ENCODE data around the gene OGT.
"Not testable (repeated sequence)": the region's sequence is repeated elsewhere in the genome, so short reads cannot be mapped to it uniquely, and the experiment has no call there.

OGT gene

DNA sequence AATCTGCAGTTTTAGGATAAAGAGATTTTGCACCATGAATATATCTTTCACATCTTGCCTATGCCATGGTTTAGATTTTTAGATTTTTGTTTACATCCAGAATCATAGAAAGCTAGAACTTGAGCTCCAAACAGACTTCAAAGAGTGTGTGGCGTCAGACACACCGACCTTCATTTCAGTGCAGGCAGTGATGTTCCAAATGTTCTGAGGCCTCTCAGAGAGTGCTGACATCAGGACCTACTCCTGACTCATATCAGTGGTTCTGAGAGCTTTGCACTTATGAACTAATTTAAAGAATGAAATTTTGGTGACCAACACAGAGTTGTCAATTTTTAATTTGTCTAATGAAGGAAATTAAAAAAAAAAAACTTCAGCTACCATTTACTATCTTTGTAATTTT lies 67.1 kb downstream of the OGT start:
- DNase-seq: no peak

DNA sequence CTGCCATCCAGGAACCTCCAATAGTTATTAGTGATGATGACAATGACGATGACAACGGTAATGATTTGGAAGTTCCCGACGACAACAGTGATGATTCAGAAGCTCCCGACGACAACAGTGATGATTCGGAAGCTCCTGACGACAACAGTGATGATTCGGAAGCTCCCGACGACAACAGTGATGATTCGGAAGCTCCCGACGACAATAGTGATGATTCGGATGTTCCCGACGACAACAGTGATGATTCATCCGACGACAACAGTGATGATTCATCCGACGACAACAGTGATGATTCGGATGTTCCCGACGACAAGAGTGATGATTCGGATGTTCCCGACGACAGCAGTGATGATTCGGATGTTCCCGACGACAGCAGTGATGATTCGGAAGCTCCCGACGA lies 70.7 kb downstream of the OGT start:
- DNase-seq: no peak

DNA sequence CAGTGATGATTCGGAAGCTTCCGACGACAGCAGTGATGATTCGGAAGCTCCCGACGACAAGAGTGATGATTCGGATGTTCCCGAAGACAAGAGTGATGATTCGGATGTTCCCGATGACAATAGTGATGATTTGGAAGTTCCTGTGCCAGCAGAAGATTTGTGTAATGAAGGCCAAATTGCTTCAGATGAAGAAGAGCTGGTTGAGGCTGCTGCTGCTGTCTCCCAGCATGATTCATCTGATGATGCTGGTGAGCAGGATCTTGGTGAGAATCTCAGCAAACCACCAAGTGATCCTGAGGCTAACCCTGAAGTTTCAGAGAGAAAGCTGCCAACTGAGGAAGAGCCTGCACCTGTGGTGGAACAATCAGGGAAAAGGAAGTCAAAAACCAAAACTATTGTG lies 71.2 kb downstream of the OGT start:
- DNase-seq: no peak

DNA sequence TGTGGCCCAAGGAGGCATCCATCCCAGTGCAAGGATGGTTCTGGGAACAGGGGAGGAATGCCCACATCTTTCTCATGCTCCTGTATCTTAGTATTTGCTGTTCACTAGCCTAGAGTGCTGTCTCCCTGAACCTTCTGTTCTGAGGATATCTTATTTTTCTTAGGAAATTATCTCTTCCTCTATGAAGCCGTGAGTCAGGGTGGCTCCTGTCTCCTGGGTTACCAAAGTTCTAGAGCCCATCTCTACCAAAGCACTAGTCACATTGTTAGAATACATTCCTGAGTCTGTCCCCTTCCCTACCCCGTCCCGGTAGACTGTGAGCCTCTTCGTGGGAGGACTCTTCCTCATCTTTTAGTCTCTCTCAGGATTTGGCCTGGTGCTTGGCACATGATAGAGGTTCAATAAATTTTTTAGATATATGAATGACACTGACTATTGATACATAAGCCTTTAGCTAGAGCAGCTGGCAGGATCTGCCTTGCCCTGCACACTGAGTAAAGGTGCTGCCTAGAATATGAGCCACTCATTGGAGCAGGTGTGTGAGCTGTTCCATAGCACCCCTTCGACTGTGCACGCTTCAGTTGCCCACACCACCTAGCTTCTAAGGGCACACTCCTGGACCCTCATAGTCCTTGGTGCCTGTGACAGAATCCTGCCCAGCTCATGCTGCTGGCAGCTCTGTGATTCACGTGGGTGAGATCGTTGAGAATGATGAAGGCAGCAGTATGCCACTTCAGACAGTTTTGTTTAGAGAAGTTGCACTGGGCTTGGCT lies 72.1 kb downstream of the OGT start:
- DNase-seq: no peak

DNA sequence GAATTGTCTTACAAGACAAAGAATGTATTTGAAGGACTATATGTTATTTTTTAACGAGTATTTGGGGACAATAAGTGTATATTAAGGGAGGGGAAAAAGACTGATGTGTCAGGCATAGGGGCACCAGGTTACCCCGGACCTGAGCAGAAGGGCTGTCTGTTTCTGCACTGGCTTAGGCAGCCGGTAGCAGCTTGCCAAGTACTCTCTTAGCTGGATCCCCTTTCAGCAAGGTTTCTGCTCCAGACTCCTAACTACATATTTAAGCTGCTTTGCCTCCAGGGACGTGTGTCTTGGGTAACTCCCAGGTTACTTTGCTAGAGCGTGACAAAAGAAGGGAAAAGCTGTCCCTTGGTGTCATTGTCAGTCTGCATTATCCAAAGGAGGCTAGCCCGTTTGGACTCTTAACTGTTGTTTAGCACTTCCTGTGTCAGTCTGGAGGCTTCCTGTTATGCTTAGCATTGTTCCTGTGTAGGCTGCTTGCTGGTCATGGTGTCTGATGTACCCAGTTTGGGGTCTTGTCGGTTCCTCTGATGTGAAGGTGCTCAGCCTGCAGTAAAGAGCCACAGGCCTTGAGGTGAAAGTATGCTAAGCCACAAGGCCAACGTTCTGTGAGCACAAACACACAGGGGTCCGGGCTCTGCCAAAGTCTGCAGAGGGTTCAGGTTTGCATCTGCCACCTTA lies 73.8 kb downstream of the OGT start:
- DNase-seq: peak; percentile 46

DNA sequence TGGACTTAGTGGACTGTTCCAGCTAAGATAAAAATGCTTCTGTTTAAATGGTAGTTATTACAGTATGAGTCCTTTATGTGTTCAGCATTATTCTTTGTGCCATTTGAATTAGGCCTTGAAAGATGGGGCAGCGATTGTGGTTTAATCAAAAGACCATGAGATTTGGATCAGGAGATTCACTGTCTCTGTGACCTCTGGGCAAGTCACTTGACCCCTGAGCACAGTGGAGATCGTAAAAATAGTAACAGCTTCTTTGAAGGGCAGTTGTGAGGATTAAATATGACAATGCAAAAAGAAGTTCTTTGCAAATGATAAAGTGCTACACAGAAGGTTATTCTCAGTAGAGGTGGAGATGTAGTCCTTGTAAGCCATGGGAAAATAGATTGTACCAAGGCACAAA lies 74.6 kb downstream of the OGT start:
- DNase-seq: no peak

DNA sequence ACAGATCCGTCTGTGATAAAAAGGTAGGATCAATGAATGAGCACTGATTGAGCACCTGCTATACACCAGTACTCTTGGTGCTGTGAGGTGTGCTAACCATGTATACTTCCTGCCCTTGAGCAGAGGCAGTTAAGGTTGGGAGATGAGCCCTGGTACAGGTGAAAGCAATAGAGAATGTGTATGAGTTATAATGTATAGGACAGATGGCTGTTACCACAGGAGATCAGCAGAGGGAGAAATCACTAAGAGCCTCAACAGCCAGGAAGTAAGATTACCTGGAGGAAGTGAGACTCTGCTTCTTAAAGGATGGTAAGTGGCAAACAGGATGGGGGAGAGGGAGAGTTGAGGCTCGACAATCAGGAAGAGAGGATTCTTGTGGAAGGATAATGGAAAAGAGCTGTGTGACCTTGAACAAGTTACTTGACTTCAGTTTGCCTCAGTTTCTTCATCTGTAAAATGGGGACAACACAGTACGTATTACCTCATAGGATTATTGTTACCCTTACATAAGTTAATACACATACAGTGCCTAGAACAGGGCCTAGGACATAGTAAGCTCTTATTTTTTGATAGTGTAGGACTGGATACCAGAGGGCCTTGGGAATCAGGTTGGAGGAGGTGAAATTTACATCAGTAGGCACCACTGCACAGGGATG lies 76.3 kb downstream of the OGT start:
- DNase-seq: no peak

DNA sequence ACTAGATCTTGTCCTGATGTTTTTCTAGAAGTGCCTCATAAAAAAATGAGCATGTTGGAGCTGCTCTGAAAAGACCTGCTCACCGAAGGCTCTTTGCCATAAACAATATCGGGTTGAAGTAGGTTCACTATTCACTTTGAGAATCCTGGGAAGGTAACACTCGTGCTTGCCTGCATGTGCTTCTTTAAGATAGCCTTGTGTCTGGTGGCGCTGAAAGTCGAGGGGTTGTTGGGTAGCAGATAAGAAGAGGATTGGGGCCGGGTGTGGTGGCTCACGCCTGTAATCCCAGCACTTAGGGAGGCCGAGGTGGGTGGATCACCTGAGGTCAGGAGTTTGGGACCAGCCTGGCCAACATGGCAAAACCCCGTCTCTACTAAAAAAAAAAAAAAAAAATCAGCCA lies 78.8 kb downstream of the OGT start:
- DNase-seq: not testable (repeated sequence)

DNA sequence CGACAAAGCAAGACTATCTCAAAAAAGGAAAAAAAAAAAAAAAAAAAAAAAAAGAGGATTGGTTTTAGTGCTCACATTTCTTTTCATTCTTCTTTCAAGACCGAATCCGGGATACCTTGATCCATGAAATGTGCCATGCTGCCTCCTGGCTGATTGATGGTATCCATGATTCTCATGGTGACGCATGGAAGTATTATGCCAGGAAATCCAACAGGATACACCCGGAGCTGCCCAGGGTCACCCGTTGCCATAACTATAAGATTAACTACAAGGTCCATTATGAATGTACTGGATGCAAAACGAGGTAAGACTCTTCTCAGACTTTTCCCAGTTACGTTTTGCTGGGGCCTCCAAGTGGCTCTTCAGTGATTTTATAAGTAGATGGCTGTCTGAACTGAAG lies 79.4 kb downstream of the OGT start:
- DNase-seq: no peak

DNA sequence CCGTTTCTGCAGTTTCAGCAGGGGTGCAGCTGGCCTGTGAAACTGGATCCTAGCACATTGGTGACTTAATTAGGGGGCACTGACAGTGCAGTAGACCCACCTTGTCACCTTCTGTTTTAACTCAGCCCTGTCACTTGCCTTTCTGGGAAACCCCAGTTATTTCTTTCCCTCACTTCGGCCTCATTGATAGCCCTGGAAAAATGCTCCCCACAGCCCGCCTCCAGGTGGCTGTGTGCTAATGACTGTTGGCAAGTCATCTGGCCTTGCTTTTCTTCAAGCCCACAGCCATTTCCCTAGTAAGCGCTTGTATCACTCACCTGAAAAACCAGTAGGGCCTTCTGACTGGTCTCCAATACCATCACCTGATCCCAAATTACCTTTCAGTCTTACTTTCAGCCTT lies 82.2 kb downstream of the OGT start:
- DNase-seq: no peak

DNA sequence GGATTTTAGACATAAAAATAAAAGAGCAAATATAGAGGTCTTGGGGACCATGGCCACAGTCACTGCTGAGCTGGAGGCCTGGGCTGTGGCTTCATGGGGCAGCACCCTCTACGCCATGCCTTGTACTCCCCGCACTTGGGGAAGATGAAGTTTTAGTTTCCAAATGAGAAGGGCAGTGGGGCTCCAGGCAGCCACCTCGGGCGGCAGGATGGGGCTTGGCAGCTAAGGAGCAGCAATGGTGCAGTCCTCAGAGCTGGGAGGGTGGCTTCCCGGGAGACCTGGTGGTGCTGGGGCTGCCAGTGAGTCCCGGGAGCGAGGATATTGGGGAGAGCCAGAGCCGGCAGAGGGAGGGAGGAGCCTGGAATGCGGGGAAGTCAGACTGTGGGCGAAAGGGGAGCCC lies 83.0 kb downstream of the OGT start:
- no peak for DNase-seq

DNA sequence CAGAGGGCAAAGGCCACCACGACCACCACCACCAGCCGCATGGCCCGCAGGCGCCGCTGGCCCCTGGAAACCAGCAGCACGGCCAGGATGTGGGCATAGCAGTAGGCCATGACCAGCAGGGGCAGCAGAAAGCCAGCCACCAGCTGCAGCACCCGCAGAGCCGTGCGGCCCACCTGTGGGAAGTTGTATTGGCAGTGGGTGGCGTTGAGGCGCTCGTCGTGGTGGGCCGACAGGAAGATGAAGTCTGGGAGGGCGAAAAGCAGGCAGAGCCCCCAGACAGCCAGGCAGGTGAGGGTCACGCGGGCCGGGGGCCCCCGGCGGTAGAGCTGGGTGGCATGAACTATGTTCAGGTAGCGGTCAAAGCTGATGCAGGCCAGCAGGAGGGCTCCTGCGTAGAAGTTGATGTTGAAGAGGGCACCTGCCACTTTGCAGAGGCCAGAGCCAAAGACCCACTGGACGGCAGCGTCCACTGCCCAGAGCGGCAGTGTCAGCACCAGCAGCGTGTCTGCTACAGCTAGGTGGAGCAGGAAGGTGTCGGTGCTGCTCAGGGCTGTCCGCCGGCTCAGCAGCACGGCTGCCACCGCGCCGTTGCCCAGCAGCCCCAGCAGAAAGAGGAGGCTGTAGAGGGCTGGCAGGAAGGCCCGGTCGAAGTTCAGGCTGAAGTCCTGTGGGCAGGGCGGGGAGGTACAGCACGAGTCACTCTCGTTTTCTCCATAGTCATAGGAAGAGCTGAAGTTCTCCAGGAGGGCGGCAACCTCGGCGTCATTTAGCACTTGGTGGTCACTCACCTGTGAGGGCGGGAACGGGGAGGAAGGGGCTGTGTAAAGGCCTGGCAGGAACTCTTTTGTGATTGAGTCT lies 84.0 kb downstream of the OGT start:
- DNase-seq: peak; percentile 19

DNA sequence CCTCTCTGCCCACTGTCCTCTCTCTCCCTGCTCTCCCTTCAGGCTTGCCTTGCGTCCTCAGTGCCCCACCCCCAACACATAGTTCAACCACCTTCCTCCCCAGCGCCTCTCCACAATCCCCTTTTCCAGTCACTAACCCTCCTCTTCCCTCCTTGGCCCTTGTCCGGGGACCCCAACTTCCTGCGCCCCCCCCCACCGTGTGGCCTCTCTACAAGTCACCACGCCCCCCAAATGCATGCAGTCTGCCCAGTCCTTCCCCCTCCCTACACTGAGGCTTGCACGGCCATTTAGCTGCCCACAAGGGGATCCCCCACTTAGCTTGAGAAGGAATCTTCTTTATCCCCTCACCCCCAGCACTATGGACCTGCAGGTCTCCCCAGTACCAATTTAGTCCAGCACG lies 84.8 kb downstream of the OGT start:
- no peak for DNase-seq

DNA sequence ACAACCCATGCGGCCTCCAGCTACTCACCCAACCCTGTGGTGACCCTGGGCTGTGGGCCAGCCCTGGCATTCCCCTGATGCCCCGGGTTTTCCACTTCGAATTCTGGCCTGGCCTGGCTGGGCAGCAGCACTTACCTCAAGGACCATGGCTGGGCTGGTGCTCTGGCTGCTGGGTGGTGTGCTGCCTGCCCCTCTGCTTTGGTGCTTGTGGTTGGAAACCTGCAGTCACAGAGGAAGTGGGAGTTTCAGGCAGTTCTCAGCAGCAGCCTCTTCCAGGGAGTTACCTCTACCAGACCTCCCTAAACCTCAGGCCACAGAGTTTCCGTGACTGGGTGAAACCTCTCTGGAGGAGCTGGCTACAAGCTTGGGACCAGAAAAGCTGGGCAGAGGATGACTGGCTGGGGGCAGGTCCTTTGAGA lies 85.4 kb downstream of the OGT start, which contains the start of gene CXCR3:
TSS of gene CXCR3 (minus strand) at position 209 of the 419 bp plus-strand sequence. CDS start at position 147, 62 bp downstream.
- DNase-seq: peak; percentile 32

DNA sequence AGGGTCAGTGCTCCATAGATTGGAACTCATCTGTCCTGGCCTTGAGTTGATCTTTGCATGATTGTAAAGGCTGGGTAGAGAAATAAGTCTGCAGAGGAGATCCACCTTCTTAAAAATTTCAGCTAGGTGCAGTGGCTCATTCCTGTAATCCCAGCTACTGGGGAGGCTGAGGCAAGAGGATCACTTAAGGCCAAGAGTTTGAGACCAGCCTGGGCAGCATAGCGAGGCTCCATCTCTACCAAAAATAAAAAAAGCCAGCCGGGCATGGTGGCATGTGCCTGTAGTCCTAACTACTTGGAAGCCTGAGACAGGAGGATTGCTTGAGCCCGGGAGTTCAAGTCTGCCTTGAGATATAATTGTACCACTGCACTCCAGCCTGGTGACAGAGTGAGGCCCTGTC lies 85.9 kb downstream of the OGT start:
- no peak for DNase-seq

DNA sequence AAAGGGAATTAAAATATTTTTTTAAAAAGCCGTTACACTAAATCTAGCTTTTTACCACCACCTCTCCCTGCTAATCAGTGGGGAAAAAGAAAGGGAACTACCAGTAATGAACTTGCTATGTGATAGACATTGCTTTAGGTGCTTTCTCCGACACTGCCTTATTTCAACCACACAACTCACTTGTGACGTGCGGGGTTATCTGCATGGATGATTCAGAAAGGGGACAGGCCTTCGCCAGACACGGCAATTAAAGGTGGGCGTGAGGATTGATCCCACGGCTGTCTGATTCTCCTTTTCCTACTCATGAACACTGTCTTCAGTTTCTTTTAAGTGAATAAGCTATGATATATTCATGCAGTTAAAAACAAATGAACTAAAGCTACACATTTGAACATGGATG lies 86.3 kb downstream of the OGT start:
- DNase-seq: peak; percentile 34

DNA sequence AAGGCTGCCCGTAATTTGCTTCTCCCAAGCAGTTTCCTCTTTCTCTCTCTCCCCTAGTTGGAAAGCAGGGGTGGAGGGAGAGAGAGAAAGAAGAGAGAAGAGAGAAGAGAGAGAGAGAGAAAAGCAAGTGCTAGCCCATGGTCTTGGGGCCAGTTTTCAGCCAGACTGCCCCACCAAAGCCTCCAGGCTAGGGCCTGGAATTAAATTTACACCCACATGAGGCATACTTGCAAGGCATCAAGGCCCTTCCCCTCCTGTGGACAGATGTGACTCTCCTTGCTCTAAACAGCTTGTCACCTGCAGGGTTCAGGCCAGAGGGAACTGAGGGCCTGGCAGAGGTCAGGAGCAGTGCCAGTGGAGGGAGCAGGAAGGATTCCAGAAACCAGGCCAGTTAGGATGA lies 87.1 kb downstream of the OGT start:
- DNase-seq: no peak

DNA sequence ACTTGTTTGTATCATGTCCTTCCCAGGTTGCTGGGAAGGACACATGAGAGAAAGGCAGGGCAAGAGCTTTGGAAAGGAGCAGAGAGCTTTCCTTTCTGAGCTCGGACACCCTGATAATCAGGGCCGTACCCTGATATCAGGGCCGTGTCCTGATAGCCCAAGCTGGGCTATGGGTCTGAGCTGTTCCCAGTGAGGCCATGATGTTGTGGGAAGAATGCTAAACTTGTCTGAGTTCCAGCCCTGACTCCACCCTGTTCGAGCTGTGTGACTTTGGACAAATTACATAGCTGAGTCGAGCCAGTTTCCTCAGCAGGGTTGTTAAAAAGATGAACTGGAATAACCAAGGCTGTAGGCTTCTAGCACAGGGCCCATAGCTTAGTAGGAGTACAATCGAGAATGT lies 88.7 kb downstream of the OGT start:
- DNase-seq: no peak

DNA sequence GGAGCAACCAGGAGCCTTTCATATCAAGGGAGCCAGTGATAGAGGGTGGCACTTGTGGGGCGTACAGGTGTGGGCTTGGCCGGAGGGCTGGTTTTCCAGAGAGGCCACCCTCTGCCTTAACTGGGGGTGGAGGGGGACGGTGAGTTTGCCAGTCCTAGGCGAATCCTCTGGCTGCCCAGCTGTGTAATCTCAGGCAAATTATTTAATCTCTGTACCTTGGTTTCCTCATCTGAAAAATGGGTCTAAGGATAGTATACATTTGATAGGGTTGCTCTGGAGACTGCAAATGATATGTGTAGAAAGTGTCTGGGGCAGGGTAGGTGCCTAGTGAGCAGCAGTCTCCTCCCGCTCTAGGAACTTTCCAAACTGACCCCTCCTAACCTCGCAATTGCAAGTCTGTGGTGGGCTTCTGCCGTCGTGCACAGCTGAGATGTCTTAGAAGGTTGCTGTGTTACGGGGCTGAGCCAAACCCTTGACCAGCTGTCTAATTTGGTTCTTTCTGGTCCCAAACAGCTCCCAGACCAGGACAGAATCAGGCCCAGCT lies 89.2 kb downstream of the OGT start:
- no peak for DNase-seq

DNA sequence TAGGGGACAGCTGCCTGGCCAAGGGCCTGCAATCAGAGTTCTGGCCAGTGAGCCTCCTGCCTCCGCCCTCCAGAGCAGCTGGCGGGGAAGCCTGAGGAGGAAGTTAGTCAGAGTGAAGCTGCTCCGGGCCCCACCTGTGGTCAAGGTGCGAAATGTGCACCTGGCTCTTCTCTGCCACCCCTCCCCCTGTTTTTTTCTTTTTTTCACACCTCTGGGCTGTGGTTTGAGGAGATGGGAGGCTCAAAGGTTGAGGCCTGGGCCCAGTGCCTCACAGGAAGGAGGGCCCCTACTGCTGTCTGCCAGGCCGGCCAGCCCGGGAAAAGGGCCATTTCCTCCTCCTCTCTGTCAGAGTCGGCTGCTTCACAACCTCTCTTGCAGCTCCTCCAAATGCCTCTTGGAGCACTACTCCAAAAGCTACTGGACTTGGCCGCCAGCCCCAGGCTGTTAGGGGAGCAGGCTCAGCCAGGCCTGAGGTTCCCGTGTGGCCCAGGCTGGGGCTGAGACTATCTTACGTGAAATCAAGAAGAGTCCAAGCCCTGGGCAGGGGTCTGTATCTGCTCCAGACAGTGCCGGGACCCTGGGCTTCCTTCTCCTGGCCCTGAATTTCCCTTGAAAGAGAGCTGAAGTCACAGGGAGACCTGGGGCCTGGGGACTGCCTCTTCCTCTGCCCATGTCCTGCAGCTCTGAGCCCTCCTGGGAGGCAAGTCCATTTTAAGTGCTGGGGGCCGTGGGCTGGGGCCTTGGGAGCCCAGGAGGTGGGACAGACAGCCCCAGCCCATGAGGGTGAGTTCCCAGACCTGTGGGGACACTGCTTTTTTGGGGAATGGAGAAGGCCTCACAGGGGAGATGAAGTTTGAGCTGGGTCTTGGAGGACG lies 89.9 kb downstream of the OGT start:
- peak; percentile 75 for DNase-seq

DNA sequence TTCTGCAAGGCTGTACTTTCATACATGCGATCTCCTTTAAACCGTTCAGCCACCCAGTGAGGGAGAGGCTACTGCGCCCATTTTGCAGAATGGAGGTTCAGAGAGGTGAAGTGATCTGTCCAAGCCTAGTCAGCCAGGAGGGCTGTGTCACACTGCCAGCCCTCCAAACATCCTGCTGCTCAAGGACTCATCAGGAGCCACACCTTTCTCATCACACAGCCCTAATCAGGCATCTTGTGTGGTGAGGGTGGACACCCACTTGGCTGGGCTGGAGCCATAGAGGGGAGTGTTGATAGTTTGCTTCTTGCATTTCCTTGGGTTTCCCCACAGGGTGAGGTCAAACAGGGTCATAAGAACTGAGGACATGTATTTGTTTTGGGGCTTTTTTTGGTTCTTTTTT lies 90.8 kb downstream of the OGT start:
- peak; percentile 28 for DNase-seq

DNA sequence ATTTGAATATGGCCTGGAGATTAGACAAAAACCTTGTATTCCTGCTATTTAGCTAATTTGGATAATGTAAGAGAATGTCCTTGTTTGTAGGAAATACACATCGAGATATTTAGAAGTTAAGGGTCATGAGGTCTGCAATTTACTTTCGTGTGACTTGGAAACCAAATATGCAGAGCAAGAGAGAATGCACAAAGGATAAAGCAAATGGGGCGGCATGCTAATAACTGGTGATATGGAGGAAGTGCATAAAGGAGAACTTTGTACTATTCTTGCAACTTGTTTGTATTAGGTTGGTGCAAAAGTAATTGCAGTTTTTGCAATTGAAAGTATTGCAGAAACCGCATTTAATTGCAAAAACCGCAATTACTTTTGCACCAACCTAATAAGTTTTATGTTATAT lies 92.6 kb downstream of the OGT start:
- DNase-seq: no peak

All from CD4-positive, alpha-beta T cell treated with Interferon gamma for 1 hour (primary cell).